ENCODE measurements around the gene RAB3C.

- no peak for TF ChIP-seq CTCF (IDR thresholded peaks at IDR 0.05)
- no peak for TF ChIP-seq EZH2 (IDR thresholded peaks at IDR 0.05)
These were observed 268.3 kb downstream of the RAB3C start for GRCh38 chr5:58851153-58851552.

Measured in neural progenitor cell (in vitro differentiated cells).